ENCODE results near the gene HES2.

The HES2 gene

GRCh38 chr1:6417961-6418667 lies 1.6 kb downstream of the HES2 start:
- no peak for ATAC-seq
- TF ChIP-seq ZNF565 (CRISPR knock-in tag; conservative IDR thresholded peaks at IDR 0.05; ENCODE audit: low read depth) (no peak), OSR1 (CRISPR knock-in tag; IDR thresholded peaks at IDR 0.05) (no peak), GLIS3 (CRISPR knock-in tag; IDR thresholded peaks at IDR 0.05) (no peak), POU6F1 (CRISPR knock-in tag; IDR thresholded peaks at IDR 0.05; ENCODE audit: borderline replicate concordance, low read depth) (no peak), ZNF8 (CRISPR knock-in tag; IDR thresholded peaks at IDR 0.05) (no peak), BACH2 (CRISPR knock-in tag; IDR thresholded peaks at IDR 0.05; ENCODE audit: borderline replicate concordance) (no peak), ZFP30 (CRISPR knock-in tag; IDR thresholded peaks at IDR 0.05) (no peak), TSHZ2 (CRISPR knock-in tag; IDR thresholded peaks at IDR 0.05) (no peak), PATZ1 (CRISPR knock-in tag; IDR thresholded peaks at IDR 0.05; ENCODE audit: borderline replicate concordance) (no peak), ISL1 (CRISPR knock-in tag; IDR thresholded peaks at IDR 0.05) (no peak), CSDC2 (CRISPR knock-in tag; IDR thresholded peaks at IDR 0.05) (no peak), CSRNP3 (CRISPR knock-in tag; IDR thresholded peaks at IDR 0.05) (no peak)

- no peak for TF ChIP-seq TOX (CRISPR knock-in tag; IDR thresholded peaks at IDR 0.05; ENCODE audit: borderline replicate concordance)
Observed at GRCh38 chr1:6416906-6417305, 2.8 kb downstream of the HES2 start.

GRCh38 chr1:6416295-6416656 lies 3.4 kb downstream of the HES2 start:
- ATAC-seq: no peak
- TF ChIP-seq ZFP3 (CRISPR knock-in tag; IDR thresholded peaks at IDR 0.05): no peak
- no peak for TF ChIP-seq ZC3H10 (CRISPR knock-in tag; IDR thresholded peaks at IDR 0.05)
- no peak for TF ChIP-seq TOX (CRISPR knock-in tag; IDR thresholded peaks at IDR 0.05; ENCODE audit: borderline replicate concordance)
- no peak for TF ChIP-seq ARNTL (CRISPR knock-in tag; IDR thresholded peaks at IDR 0.05; ENCODE audit: borderline replicate concordance, low read depth)
- TF ChIP-seq RARB (CRISPR knock-in tag; IDR thresholded peaks at IDR 0.05): no peak
- no peak for TF ChIP-seq BACH2 (CRISPR knock-in tag; IDR thresholded peaks at IDR 0.05; ENCODE audit: borderline replicate concordance)
- no peak for TF ChIP-seq TCF4 (CRISPR knock-in tag; IDR thresholded peaks at IDR 0.05; ENCODE audit: borderline replicate concordance)
- no peak for TF ChIP-seq CSDC2 (CRISPR knock-in tag; IDR thresholded peaks at IDR 0.05)
- TF ChIP-seq ISL1 (CRISPR knock-in tag; IDR thresholded peaks at IDR 0.05): no peak
- TF ChIP-seq SNAI2 (CRISPR knock-in tag; IDR thresholded peaks at IDR 0.05): no peak
- TF ChIP-seq POU6F1 (CRISPR knock-in tag; IDR thresholded peaks at IDR 0.05; ENCODE audit: borderline replicate concordance, low read depth): no peak
- TF ChIP-seq GLIS3 (CRISPR knock-in tag; IDR thresholded peaks at IDR 0.05): no peak
- TF ChIP-seq ZNF565 (CRISPR knock-in tag; conservative IDR thresholded peaks at IDR 0.05; ENCODE audit: low read depth): no peak
- TF ChIP-seq ESRRG (CRISPR knock-in tag; IDR thresholded peaks at IDR 0.05): no peak
- no peak for TF ChIP-seq CREB5 (CRISPR knock-in tag; IDR thresholded peaks at IDR 0.05; ENCODE audit: low read depth)
- no peak for TF ChIP-seq TSHZ2 (CRISPR knock-in tag; IDR thresholded peaks at IDR 0.05)
- no peak for TF ChIP-seq ZNF8 (CRISPR knock-in tag; IDR thresholded peaks at IDR 0.05)
- no peak for TF ChIP-seq ZNF70 (CRISPR knock-in tag; IDR thresholded peaks at IDR 0.05)

More at GRCh38 chr1:6416906-6417305, 2.8 kb downstream of the HES2 start:
- no peak for ATAC-seq

Data from SK-N-SH treated with all-trans-retinoic acid at 6 μM for 48 hours (cell line).